K562 (cell line): ENCODE data around the gene AP5Z1. TPM values are rescaled to one million over a fixed set of nuclear protein-coding genes. Genes with fewer than 3 reads are reported as not detected.

Source experiments
- ATF1 ChIP-seq, 2 experiments: fragments of 450-650 bp in 1 of 2; IDR thresholded peaks; 2 replicates each; pipeline ENCODE4 v1.6.1; 2016; ENCODE audit warnings: missing compliant biosample characterization in 1 of 2, missing genetic modification characterization in 1 of 2
- CBX1 ChIP-seq: sonication (generic); IDR thresholded peaks from 2 replicates; pipeline ENCODE4 v1.6.1; 2016; ENCODE audit warnings: antibody characterized with exemption, low read depth, mild to moderate bottlenecking
- DDX20 ChIP-seq: fragments of 450-650 bp; IDR thresholded peaks from 2 replicates; pipeline ENCODE4 v1.6.1; 2016; ENCODE audit warnings: missing genetic modification characterization, low read depth, mild to moderate bottlenecking, missing compliant biosample characterization, moderate library complexity
- EGR1 ChIP-seq: fragments of 450-650 bp; conservative IDR thresholded peaks from 2 replicates; pipeline ENCODE4 v1.6.1; 2017; ENCODE audit warnings: mild to moderate bottlenecking
- NCOA6 ChIP-seq: fragments of 450-650 bp; IDR thresholded peaks from 2 replicates; pipeline ENCODE4 v1.6.1; 2017; ENCODE audit warnings: mild to moderate bottlenecking
- NONO ChIP-seq, 2 experiments: fragments of 200-400 bp in 1 of 2; fragments of 450-650 bp in 1 of 2; formaldehyde crosslinking in 1 of 2; IDR thresholded peaks; 2 replicates each; pipeline ENCODE4 v1.6.1; 2017; ENCODE audit warnings: low read depth in 2 of 2, mild to moderate bottlenecking in 2 of 2, moderate library complexity in 2 of 2, low read length in 1 of 2
- SRSF3 ChIP-seq: fragments of 200-400 bp; formaldehyde crosslinking; IDR thresholded peaks from 2 replicates; pipeline ENCODE4 v1.6.1; 2016; ENCODE audit warnings: mild to moderate bottlenecking, low read length, moderate library complexity; ENCODE audit not compliant: insufficient read depth
- WHSC1 ChIP-seq: IDR thresholded peaks from one replicate; pipeline ENCODE4 v1.6.1; 2012; ENCODE audit warnings: low read length, control low read depth, inconsistent platforms
- ZBTB17 ChIP-seq: fragments of 450-650 bp; formaldehyde crosslinking; IDR thresholded peaks from 2 replicates; pipeline ENCODE4 v1.4.0; 2020; ENCODE audit warnings: mild to moderate bottlenecking
- ZC3H8 ChIP-seq: fragments of 450-650 bp; IDR thresholded peaks from 2 replicates; pipeline ENCODE4 v1.6.1; 2017
- ZNF695 ChIP-seq: fragments of 450-650 bp; formaldehyde crosslinking; IDR thresholded peaks from 2 replicates; pipeline ENCODE4 v1.4.0; 2020; ENCODE audit warnings: mild to moderate bottlenecking, moderate library complexity
- polyA plus RNA-seq, 8 experiments: library from polyadenylated mRNA; depleted of rRNA in 4 of 8; stranded (reverse) in 5 of 8; unstranded in 3 of 8; fragments of >200 nt; fragmentation: Nextera tagmentation in 2 of 8; fragmentation: Illumina TruSeq in 1 of 8; extraction: Ambion mirVana in 2 of 8; extraction: Trizol in 1 of 8; gene quantifications; 2 replicates each; pipeline versions ENCODE4 v1.2.1 to v1.2.3, GENCODE V29; 2011 to 2014; ENCODE audit warnings: inconsistent platforms in 1 of 8, missing spikeins in 1 of 8
- total RNA-seq, 7 experiments: library from RNA; depleted of rRNA in 6 of 7; stranded (reverse); fragments of >200 nt in 6 of 7; fragmentation: Illumina TruSeq in 2 of 7; extraction: Trizol in 2 of 7; gene quantifications; 2 replicates each; pipeline versions ENCODE4 v1.2.1 to v1.2.3, GENCODE V29; 2011 to 2021; ENCODE audit warnings: low replicate concordance in 1 of 7
- TF ChIP-seq, protein P1 (sequence below): fragments of 450-650 bp; IDR thresholded peaks from 2 replicates; pipeline ENCODE4 v1.6.1; 2016; ENCODE audit warnings: low read depth
- TF ChIP-seq, protein P2 (sequence below): fragments of 150-350 bp; conservative IDR thresholded peaks from 2 replicates; pipeline ENCODE4 v1.6.1; 2014; ENCODE audit warnings: low read length
- TF ChIP-seq, protein P3 (sequence below), 2 experiments: fragments of 450-650 bp; conservative IDR thresholded peaks; 2 replicates each; pipeline ENCODE4 v1.6.1; 2017; ENCODE audit warnings: mild to moderate bottlenecking in 2 of 2, moderate library complexity in 2 of 2

AP5Z1 gene
- total and polyA plus RNA-seq, 9 of the 15 experiments (the other 6 are each of a cell fraction or from before 2014, with no cell fraction given): 0.06 to 31.1 (median 6.4) TPM

DNA sequence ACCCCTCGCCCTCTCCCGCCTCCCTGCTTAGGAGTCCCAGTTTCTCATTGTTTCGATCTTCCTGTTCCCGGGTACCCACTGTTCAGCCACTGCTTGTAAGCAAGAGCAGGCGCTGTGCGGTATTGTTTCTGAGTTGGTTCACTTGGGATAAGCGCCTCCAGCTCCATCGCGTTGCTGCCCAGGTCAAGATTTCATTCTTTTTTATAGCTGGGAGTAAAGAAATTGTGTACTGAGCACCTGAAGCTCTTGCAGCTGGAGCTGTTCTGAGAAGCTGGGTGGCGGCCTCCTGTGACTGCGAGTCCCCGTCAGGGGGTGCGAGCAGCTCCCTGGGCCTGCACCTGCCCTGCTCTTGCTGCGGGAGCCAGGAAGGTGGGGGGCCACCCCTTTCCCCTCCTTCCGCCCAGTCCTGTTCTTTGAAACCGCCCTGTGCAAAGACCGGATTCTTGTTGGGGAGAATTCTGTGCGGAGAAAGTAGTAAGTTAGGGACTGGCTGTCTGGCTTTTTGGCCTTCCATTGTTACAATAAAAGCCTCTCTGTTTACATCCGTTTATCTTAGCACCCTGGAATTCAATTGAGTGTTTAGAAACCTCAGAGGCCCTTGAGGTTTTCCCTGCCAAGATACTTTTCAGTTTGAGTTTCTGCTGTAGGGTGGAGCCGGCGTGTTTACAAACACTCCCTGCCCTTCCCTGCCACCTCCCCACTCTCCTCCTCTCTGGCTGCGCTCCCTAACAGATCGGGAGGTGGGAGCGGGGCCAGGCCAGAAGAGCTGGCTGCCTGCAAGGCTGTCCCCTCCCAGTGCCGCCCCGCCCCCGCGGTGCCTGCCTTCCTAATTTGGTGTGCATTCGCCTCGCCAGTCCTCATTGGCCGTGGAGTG is 30.8 kb upstream of the AP5Z1 start (continued):
- TF ChIP-seq, protein P1, sequence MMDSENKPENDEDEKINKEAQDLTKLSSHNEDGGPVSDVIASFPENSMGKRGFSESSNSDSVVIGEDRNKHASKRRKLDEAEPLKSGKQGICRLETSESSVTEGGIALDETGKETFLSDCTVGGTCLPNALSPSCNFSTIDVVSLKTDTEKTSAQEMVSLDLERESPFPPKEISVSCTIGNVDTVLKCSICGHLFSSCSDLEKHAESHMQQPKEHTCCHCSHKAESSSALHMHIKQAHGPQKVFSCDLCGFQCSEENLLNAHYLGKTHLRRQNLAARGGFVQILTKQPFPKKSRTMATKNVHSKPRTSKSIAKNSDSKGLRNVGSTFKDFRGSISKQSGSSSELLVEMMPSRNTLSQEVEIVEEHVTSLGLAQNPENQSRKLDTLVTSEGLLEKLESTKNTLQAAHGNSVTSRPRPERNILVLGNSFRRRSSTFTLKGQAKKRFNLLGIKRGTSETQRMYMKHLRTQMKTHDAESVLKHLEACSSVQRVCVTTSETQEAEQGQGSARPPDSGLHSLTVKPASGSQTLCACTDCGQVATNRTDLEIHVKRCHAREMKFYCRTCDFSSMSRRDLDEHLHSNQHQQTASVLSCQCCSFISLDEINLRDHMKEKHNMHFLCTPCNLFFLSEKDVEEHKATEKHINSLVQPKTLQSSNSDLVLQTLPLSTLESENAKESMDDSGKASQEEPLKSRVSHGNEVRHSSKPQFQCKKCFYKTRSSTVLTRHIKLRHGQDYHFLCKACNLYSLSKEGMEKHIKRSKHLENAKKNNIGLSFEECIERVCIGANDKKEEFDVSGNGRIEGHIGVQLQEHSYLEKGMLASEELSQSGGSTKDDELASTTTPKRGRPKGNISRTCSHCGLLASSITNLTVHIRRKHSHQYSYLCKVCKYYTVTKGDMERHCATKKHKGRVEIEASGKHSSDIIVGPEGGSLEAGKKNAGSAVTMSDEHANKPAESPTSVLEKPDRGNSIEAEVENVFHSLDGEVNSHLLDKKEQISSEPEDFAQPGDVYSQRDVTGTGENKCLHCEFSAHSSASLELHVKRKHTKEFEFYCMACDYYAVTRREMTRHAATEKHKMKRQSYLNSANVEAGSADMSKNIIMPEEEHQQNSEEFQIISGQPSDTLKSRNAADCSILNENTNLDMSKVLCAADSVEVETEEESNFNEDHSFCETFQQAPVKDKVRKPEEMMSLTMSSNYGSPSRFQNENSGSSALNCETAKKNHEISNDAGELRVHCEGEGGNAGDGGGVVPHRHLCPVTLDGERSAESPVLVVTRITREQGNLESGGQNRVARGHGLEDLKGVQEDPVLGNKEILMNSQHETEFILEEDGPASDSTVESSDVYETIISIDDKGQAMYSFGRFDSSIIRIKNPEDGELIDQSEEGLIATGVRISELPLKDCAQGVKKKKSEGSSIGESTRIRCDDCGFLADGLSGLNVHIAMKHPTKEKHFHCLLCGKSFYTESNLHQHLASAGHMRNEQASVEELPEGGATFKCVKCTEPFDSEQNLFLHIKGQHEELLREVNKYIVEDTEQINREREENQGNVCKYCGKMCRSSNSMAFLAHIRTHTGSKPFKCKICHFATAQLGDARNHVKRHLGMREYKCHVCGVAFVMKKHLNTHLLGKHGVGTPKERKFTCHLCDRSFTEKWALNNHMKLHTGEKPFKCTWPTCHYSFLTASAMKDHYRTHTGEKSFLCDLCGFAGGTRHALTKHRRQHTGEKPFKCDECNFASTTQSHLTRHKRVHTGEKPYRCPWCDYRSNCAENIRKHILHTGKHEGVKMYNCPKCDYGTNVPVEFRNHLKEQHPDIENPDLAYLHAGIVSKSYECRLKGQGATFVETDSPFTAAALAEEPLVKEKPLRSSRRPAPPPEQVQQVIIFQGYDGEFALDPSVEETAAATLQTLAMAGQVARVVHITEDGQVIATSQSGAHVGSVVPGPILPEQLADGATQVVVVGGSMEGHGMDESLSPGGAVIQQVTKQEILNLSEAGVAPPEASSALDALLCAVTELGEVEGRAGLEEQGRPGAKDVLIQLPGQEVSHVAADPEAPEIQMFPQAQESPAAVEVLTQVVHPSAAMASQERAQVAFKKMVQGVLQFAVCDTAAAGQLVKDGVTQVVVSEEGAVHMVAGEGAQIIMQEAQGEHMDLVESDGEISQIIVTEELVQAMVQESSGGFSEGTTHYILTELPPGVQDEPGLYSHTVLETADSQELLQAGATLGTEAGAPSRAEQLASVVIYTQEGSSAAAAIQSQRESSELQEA: no peak
- no peak for TF ChIP-seq WHSC1
- TF ChIP-seq, protein P2, sequence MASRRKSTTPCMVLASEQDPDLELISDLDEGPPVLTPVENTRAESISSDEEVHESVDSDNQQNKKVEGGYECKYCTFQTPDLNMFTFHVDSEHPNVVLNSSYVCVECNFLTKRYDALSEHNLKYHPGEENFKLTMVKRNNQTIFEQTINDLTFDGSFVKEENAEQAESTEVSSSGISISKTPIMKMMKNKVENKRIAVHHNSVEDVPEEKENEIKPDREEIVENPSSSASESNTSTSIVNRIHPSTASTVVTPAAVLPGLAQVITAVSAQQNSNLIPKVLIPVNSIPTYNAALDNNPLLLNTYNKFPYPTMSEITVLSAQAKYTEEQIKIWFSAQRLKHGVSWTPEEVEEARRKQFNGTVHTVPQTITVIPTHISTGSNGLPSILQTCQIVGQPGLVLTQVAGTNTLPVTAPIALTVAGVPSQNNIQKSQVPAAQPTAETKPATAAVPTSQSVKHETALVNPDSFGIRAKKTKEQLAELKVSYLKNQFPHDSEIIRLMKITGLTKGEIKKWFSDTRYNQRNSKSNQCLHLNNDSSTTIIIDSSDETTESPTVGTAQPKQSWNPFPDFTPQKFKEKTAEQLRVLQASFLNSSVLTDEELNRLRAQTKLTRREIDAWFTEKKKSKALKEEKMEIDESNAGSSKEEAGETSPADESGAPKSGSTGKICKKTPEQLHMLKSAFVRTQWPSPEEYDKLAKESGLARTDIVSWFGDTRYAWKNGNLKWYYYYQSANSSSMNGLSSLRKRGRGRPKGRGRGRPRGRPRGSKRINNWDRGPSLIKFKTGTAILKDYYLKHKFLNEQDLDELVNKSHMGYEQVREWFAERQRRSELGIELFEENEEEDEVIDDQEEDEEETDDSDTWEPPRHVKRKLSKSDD: no peak
- no peak for TF ChIP-seq CBX1
- TF ChIP-seq ATF1 (CRISPR knock-in tag; IDR thresholded peaks at IDR 0.05): no peak
- peak; percentile 23; the same call in 1 of the 2 replicates for TF ChIP-seq ATF1 (tag; IDR thresholded peaks at IDR 0.05)
- no peak for TF ChIP-seq NCOA6
- TF ChIP-seq, protein P3, sequence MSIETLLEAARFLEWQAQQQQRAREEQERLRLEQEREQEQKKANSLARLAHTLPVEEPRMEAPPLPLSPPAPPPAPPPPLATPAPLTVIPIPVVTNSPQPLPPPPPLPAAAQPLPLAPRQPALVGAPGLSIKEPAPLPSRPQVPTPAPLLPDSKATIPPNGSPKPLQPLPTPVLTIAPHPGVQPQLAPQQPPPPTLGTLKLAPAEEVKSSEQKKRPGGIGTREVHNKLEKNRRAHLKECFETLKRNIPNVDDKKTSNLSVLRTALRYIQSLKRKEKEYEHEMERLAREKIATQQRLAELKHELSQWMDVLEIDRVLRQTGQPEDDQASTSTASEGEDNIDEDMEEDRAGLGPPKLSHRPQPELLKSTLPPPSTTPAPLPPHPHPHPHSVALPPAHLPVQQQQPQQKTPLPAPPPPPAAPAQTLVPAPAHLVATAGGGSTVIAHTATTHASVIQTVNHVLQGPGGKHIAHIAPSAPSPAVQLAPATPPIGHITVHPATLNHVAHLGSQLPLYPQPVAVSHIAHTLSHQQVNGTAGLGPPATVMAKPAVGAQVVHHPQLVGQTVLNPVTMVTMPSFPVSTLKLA (conservative IDR thresholded peaks at IDR 0.05): peak in 1 of 2 experiments; percentile 79
- TF ChIP-seq SRSF3: no peak
- no peak for TF ChIP-seq ZNF695 (CRISPR knock-in tag)
- 0 out of 4 replicates have a peak, but pooled peaks of 1 of the 2 experiments have one; percentile 27 for TF ChIP-seq NONO (IDR thresholded peaks at IDR 0.05; ENCODE audit: low read depth in 2 of 2, low read length in 1 of 2)
- TF ChIP-seq ZC3H8: no peak
- TF ChIP-seq EGR1: peak; percentile 89
- no peak for TF ChIP-seq DDX20 (tag)
- no peak for TF ChIP-seq ZBTB17 (CRISPR knock-in tag)
